Left ventricle myocardium inferior (tissue), 1 donor: ENCODE measurements around the gene TMEM17. TPM values are rescaled to one million over a fixed set of nuclear protein-coding genes. Genes with fewer than 3 reads are reported as not detected.

Experiments used
- DNase-seq: peaks from one replicate; pipeline ENCODE4 v3.0.0-alpha.2; 2020
- H3K27ac ChIP-seq: fragments of 200-600 bp; replicated peaks from 2 replicates; pipeline ENCODE4 v1.8.0; 2021
- H3K27me3 ChIP-seq: fragments of 200-600 bp; 2 replicates; pipeline ENCODE4 v1.8.0; 2021; ENCODE audit warnings: low read depth
- H3K36me3 ChIP-seq: fragments of 200-600 bp; 2 replicates; pipeline ENCODE4 v1.8.0; 2021
- H3K4me1 ChIP-seq: fragments of 200-600 bp; 2 replicates; pipeline ENCODE4 v1.8.0; 2021
- H3K4me3 ChIP-seq: fragments of 200-600 bp; 2 replicates; pipeline ENCODE4 v1.8.0; 2021; ENCODE audit warnings: mild to moderate bottlenecking, moderate library complexity
- H3K9me3 ChIP-seq: fragments of 200-600 bp; replicated peaks from 2 replicates; pipeline ENCODE4 v1.8.0; 2021
- intact Hi-C: fragments of 100-400 bp; cut with micrococcal nuclease; formaldehyde crosslinking; loops from one replicate; pipeline ENCODE4 v1.11.0; 2022
- total RNA-seq: library from RNA; stranded (reverse); fragmentation: NEBNext Ultra II Directional; extraction: Animal tissue kit (Norgen Biotek cat#: 25700); gene quantifications from one replicate; pipeline ENCODE4 v1.2.1, GENCODE V29; 2021
- TF ChIP-seq, protein P1 (sequence below): fragments of 200-600 bp; IDR thresholded peaks from 2 replicates; pipeline ENCODE4 v1.8.0; 2021; ENCODE audit warnings: antibody characterized with exemption, mild to moderate bottlenecking, borderline replicate concordance
- donor health status: DM: no; HTN: yes; CAD: no; lungs with severe emphysema.

TMEM17 gene
- total RNA-seq, 1 donor from 2014 or later, result 2.2 TPM

- TF ChIP-seq, protein P1, sequence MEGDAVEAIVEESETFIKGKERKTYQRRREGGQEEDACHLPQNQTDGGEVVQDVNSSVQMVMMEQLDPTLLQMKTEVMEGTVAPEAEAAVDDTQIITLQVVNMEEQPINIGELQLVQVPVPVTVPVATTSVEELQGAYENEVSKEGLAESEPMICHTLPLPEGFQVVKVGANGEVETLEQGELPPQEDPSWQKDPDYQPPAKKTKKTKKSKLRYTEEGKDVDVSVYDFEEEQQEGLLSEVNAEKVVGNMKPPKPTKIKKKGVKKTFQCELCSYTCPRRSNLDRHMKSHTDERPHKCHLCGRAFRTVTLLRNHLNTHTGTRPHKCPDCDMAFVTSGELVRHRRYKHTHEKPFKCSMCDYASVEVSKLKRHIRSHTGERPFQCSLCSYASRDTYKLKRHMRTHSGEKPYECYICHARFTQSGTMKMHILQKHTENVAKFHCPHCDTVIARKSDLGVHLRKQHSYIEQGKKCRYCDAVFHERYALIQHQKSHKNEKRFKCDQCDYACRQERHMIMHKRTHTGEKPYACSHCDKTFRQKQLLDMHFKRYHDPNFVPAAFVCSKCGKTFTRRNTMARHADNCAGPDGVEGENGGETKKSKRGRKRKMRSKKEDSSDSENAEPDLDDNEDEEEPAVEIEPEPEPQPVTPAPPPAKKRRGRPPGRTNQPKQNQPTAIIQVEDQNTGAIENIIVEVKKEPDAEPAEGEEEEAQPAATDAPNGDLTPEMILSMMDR, result no peak
- Histone ChIP-seq H3K27ac (peak overlapping the region; percentile 69), H3K4me3 (no peak overlapping the region), H3K9me3 (no peaks in the 10 kb centered on the region), H3K4me1 (peaks cover 27% of the 10 kb centered on the region), H3K27me3 (no peaks in the 10 kb centered on the region), H3K36me3 (no peaks in the 10 kb centered on the region)
- intact Hi-C loops, result no loop called here
- DNase-seq, result no peak
These were observed 40.1 kb downstream of the TMEM17 start for GRCh38 chr2:62465741-62466502.

GRCh38 chr2:62465039-62465740 is 40.8 kb downstream of the TMEM17 start:
- H3K4me3 ChIP-seq, result no peak overlapping the region
- TF ChIP-seq, protein P1, result no peak
- no peaks in the 10 kb centered on the region for H3K9me3 ChIP-seq
- no peak overlapping the region for H3K27ac ChIP-seq
- no peaks in the 10 kb centered on the region for H3K36me3 ChIP-seq
- H3K27me3 ChIP-seq, result no peaks in the 10 kb centered on the region
- intact Hi-C loops, result no loop called here
- peaks cover 23% of the 10 kb centered on the region for H3K4me1 ChIP-seq
- no peak for DNase-seq

- Histone ChIP-seq H3K4me1 (peaks cover 23% of the 10 kb centered on the region), H3K36me3 (no peaks in the 10 kb centered on the region), H3K27ac (no peak overlapping the region), H3K9me3 (no peaks in the 10 kb centered on the region), H3K27me3 (no peaks in the 10 kb centered on the region), H3K4me3 (no peak overlapping the region)
- intact Hi-C loops, result no loop called here
- DNase-seq, result no peak
- TF ChIP-seq, protein P1, result no peak
These were observed 41.6 kb downstream of the TMEM17 start for GRCh38 chr2:62464221-62465007.

DNA sequence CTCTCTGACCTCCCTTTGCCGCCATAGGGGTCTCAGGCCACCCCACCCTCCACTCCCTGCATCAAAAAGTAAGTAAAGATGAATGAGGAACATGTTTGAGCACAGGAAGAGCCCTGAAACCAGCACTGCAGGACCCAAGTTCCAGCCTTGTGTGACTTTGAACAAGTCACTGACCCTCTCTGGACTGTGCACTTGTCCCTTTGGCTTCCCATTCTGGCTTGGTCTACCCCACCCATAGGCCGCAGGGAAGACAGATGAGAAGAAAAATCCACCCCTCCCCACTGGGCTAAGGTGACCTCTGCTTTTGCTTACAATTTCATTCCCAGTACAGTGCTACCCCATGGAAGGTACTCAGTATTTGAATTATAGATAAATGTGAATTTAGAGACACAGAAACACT is 43.8 kb downstream of the TMEM17 start:
- H3K4me3 ChIP-seq, result no peak overlapping the region
- H3K27me3 ChIP-seq, result peaks cover 7% of the 10 kb centered on the region
- no peak for DNase-seq
- no peaks in the 10 kb centered on the region for H3K36me3 ChIP-seq
- intact Hi-C loops, result no loop called here
- peaks cover 29% of the 10 kb centered on the region for H3K4me1 ChIP-seq
- H3K27ac ChIP-seq, result no peak overlapping the region
- H3K9me3 ChIP-seq, result no peaks in the 10 kb centered on the region
- TF ChIP-seq, protein P1, result no peak

GRCh38 chr2:62461707-62462106 is 44.3 kb downstream of the TMEM17 start:
- Histone ChIP-seq H3K27ac (no peak overlapping the region), H3K9me3 (no peaks in the 10 kb centered on the region), H3K4me1 (peaks cover 29% of the 10 kb centered on the region), H3K27me3 (peaks cover 7% of the 10 kb centered on the region), H3K36me3 (no peaks in the 10 kb centered on the region), H3K4me3 (no peak overlapping the region)
- no peak for DNase-seq
- intact Hi-C loops, result no loop called here
- TF ChIP-seq, protein P1, result no peak
